ENCODE results near the gene TAOK2. TPM values are rescaled to one million over a fixed set of nuclear protein-coding genes. Genes with fewer than 3 reads are reported as not detected.
"Not testable (repeated sequence)": the region's sequence is repeated elsewhere in the genome, so short reads cannot be mapped to it uniquely, and the experiment has no call there.

The TAOK2 gene
- total RNA-seq, 1 donor from 2014 or later, result 31.9 TPM

GRCh38 chr16:30040221-30040620, 66.6 kb downstream of the TAOK2 start:
- no peak for DNase-seq (ENCODE audit: low read depth)
- TF ChIP-seq CTCF (conservative IDR thresholded peaks at IDR 0.05; ENCODE audit: low read depth, low read length), result no peak
- H3K4me3 ChIP-seq (ENCODE audit: low read depth, low read length), result no peak overlapping the region

- H3K4me3 ChIP-seq (ENCODE audit: low read depth, low read length); DNase-seq (ENCODE audit: low read depth): not testable (repeated sequence)
These were observed 67.0 kb downstream of the TAOK2 start for GRCh38 chr16:30040690-30041089.

- DNase-seq (ENCODE audit: low read depth), result no peak
- peak; percentile 56 for TF ChIP-seq CTCF (conservative IDR thresholded peaks at IDR 0.05; ENCODE audit: low read depth, low read length)
- no peak overlapping the region for H3K4me3 ChIP-seq (ENCODE audit: low read depth, low read length)
These were observed 68.2 kb downstream of the TAOK2 start for GRCh38 chr16:30041841-30042240.

Other genes starting within 250 kb of the TAOK2 start
- not detected in 2 replicates for gene C16orf54, start 227.9 kb upstream of the TAOK2 start, total RNA-seq
- gene ZG16, start 195.6 kb upstream of the TAOK2 start, total RNA-seq, result not detected in 2 replicates
- 105 and 118 TPM in 2 replicates for gene KIF22, start 183.1 kb upstream of the TAOK2 start, total RNA-seq
- 174 and 293 TPM in 2 replicates for gene MAZ, start 167.3 kb upstream of the TAOK2 start, total RNA-seq
- 0.35 TPM in 1 of 2 replicates, not detected in the other for gene PRRT2, start 161.7 kb upstream of the TAOK2 start, total RNA-seq
- 62.3 and 63.2 TPM in 2 replicates for gene PAGR1, start 157.7 kb upstream of the TAOK2 start, total RNA-seq
- 179 and 205 TPM in 2 replicates for gene MVP, start 153.4 kb upstream of the TAOK2 start, total RNA-seq
- 79.0 and 83.3 TPM in 2 replicates for gene CDIPT, start 110.6 kb upstream of the TAOK2 start, total RNA-seq
- gene SEZ6L2, start 74.3 kb upstream of the TAOK2 start, total RNA-seq, result 2.2 and 12.8 TPM in 2 replicates
- 11.1 and 14.2 TPM in 2 replicates for gene ASPHD1, start 73.4 kb upstream of the TAOK2 start, total RNA-seq
- gene KCTD13, start 47.6 kb upstream of the TAOK2 start, total RNA-seq, result 6.6 and 17.4 TPM in 2 replicates
- 92.1 and 139 TPM in 2 replicates for gene TMEM219, start 11.8 kb upstream of the TAOK2 start, total RNA-seq
- 9.5 and 14.0 TPM in 2 replicates for gene HIRIP3, start 21.7 kb downstream of the TAOK2 start, total RNA-seq
- gene INO80E, start 22.4 kb downstream of the TAOK2 start, total RNA-seq, result 86.9 and 108 TPM in 2 replicates
- 0.17 and 0.22 TPM in 2 replicates for gene DOC2A, start 37.2 kb downstream of the TAOK2 start, total RNA-seq
- gene C16orf92, start 49.3 kb downstream of the TAOK2 start, total RNA-seq, result not detected in 2 replicates
- gene TLCD3B, start 57.4 kb downstream of the TAOK2 start, total RNA-seq, result not detected in 2 replicates
- 1,398 and 2,089 TPM in 2 replicates for gene ALDOA, start 91.9 kb downstream of the TAOK2 start, total RNA-seq
- 98.4 and 178 TPM in 2 replicates for gene PPP4C, start 102.1 kb downstream of the TAOK2 start, total RNA-seq
- gene TBX6, start 118.1 kb downstream of the TAOK2 start, total RNA-seq, result 0.07 and 1.3 TPM in 2 replicates
- gene YPEL3, start 122.3 kb downstream of the TAOK2 start, total RNA-seq, result 16.0 and 41.3 TPM in 2 replicates
- gene GDPD3, start 139.7 kb downstream of the TAOK2 start, total RNA-seq, result 0.72 TPM in 1 of 2 replicates, not detected in the other
- gene MAPK3, start 149.4 kb downstream of the TAOK2 start, total RNA-seq, result 33.6 and 34.4 TPM in 2 replicates
- 24.1 and 26.3 TPM in 2 replicates for gene CORO1A, start 209.7 kb downstream of the TAOK2 start, total RNA-seq
- gene BOLA2B, start 219.8 kb downstream of the TAOK2 start, total RNA-seq, result 421 and 538 TPM in 2 replicates
- 57.7 and 158 TPM in 2 replicates for gene SLX1A, start 220.0 kb downstream of the TAOK2 start, total RNA-seq
- 6.6 and 12.1 TPM in 2 replicates for gene SULT1A3, start 225.4 kb downstream of the TAOK2 start, total RNA-seq